Smooth muscle cell (in vitro differentiated cells): ENCODE measurements around the gene ADAT1. TPM values are rescaled to one million over a fixed set of nuclear protein-coding genes. Genes with fewer than 3 reads are reported as not detected.
A peak's percentile ranks its signal among the peaks of the same experiment; 100 is the strongest.

ENCODE experiments used
- DNase-seq: peaks from one replicate; lab custom pipeline; 2025; ENCODE audit not compliant: unreplicated experiment; lab: John Stamatoyannopoulos, UW
- H2AFZ ChIP-seq: fragments of 200-600 bp; sonication (generic); 2 replicates; pipeline ENCODE4 v1.6.0; 2016; ENCODE audit warnings: antibody characterized with exemption, low read depth, mild to moderate bottlenecking
- H3F3A ChIP-seq: fragments of 200-600 bp; sonication (generic); 2 replicates; pipeline ENCODE4 v1.6.0; 2017; ENCODE audit warnings: antibody characterized with exemption, low read depth
- H3K27ac ChIP-seq: fragments of 200-600 bp; sonication (generic); 2 replicates; pipeline ENCODE4 v1.5.1; 2016; ENCODE audit warnings: low read depth, mild to moderate bottlenecking
- H3K27me3 ChIP-seq: fragments of 200-600 bp; sonication (generic); 2 replicates; pipeline ENCODE4 v1.6.1; 2016; ENCODE audit warnings: low read depth, mild to moderate bottlenecking
- H3K36me3 ChIP-seq: fragments of 200-600 bp; sonication (generic); 2 replicates; pipeline ENCODE4 v1.5.1; 2016; ENCODE audit warnings: low read depth
- H3K4me1 ChIP-seq: fragments of 200-600 bp; sonication (generic); 2 replicates; pipeline ENCODE4 v1.5.1; 2016; ENCODE audit warnings: low read depth
- H3K4me2 ChIP-seq: fragments of 200-600 bp; sonication (generic); 2 replicates; pipeline ENCODE4 v1.6.0; 2016; ENCODE audit warnings: mild to moderate bottlenecking
- H3K4me3 ChIP-seq: fragments of 200-600 bp; sonication (generic); 2 replicates; pipeline ENCODE4 v1.5.1; 2016; ENCODE audit warnings: mild to moderate bottlenecking
- H3K79me2 ChIP-seq: fragments of 200-600 bp; sonication (generic); 2 replicates; pipeline ENCODE4 v1.6.0; 2016; ENCODE audit warnings: low read depth, mild to moderate bottlenecking
- H3K9ac ChIP-seq: fragments of 200-600 bp; sonication (generic); 2 replicates; pipeline ENCODE4 v1.6.0; 2016; ENCODE audit warnings: low read depth
- H3K9me3 ChIP-seq: fragments of 200-600 bp; sonication (generic); replicated peaks from 2 replicates; pipeline ENCODE4 v1.5.1; 2016; ENCODE audit warnings: low read depth
- H4K20me1 ChIP-seq: fragments of 200-600 bp; sonication (generic); 2 replicates; pipeline ENCODE4 v1.6.0; 2016; ENCODE audit warnings: low read depth
- CTCF ChIP-seq: fragments of 200-600 bp; sonication (generic); IDR thresholded peaks from 2 replicates; pipeline ENCODE4 v1.5.1; 2017; ENCODE audit warnings: borderline replicate concordance, mild to moderate bottlenecking, antibody characterized with exemption; ENCODE audit not compliant: insufficient read depth, poor library complexity, severe bottlenecking
- WGBS: methylation state at CpG from one replicate; pipeline ENCODE4 v1.1.7; 2016; ENCODE audit warnings: low lambda C conversion rate; 5-methylcytosine and 5-hydroxymethylcytosine counted together
- polyA plus RNA-seq: library from polyadenylated mRNA; unstranded; fragments of >200 nt; fragmentation: Nextera tagmentation; extraction: Ambion mirVana; gene quantifications from 2 replicates; pipeline ENCODE4 v1.2.1, GENCODE V29; 2016
- total RNA-seq: library from RNA; depleted of rRNA; stranded (reverse); fragments of >200 nt; gene quantifications from 2 replicates; pipeline ENCODE4 v1.2.3, GENCODE V29; 2014

Gene ADAT1
- total and polyA plus RNA-seq, 2 experiments from 2014 or later, result 13.4 to 27.8 TPM

GRCh38 chr16:75555213-75555706 lies 67.8 kb downstream of the ADAT1 start:
- H3K4me2 ChIP-seq, result peak overlapping the region; percentile 95
- H4K20me1 ChIP-seq, result no peaks in the 10 kb centered on the region
- no peak for TF ChIP-seq CTCF

GRCh38 chr16:75552951-75553350 lies 70.1 kb downstream of the ADAT1 start:
- H3K4me3 ChIP-seq, result no peak overlapping the region
- no peak overlapping the region for H3K9ac ChIP-seq
- H2AFZ ChIP-seq, result no peak overlapping the region
- TF ChIP-seq CTCF, result no peak
- H3K36me3 ChIP-seq, result no peaks in the 10 kb centered on the region
- WGBS, result 66% methylated on average over 2 of the region's 2 CpGs
- H3K79me2 ChIP-seq, result peaks cover 5% of the 10 kb centered on the region
- no peaks in the 10 kb centered on the region for H3K27me3 ChIP-seq
- no peak for DNase-seq
- H3F3A ChIP-seq, result no peaks in the 10 kb centered on the region
- H3K4me2 ChIP-seq, result no peak overlapping the region
- no peak overlapping the region for H3K27ac ChIP-seq
- H3K4me1 ChIP-seq, result peaks cover 11% of the 10 kb centered on the region
- H3K9me3 ChIP-seq, result no peaks in the 10 kb centered on the region
- no peaks in the 10 kb centered on the region for H4K20me1 ChIP-seq

More at GRCh38 chr16:75555213-75555706, 67.8 kb downstream of the ADAT1 start:
- DNase-seq, result peak; percentile 57
- H3K79me2 ChIP-seq, result peaks cover 5% of the 10 kb centered on the region
- H3K27me3 ChIP-seq, result no peaks in the 10 kb centered on the region
- WGBS, result 1% methylated on average over 26 of the region's 26 CpGs
- H3F3A ChIP-seq, result no peaks in the 10 kb centered on the region
- H3K27ac ChIP-seq, result peak overlapping the region; percentile 85
- no peaks in the 10 kb centered on the region for H3K9me3 ChIP-seq
- peak overlapping the region; percentile 92 for H2AFZ ChIP-seq
- no peaks in the 10 kb centered on the region for H3K36me3 ChIP-seq
- H3K9ac ChIP-seq, result peak overlapping the region; percentile 48
- H3K4me3 ChIP-seq, result peak overlapping the region; percentile 57
- peaks cover 11% of the 10 kb centered on the region for H3K4me1 ChIP-seq

GRCh38 chr16:75550211-75550662 lies 72.8 kb downstream of the ADAT1 start:
- H3K4me2 ChIP-seq, result no peak overlapping the region
- no peaks in the 10 kb centered on the region for H3K36me3 ChIP-seq
- peaks cover 6% of the 10 kb centered on the region for H3K4me1 ChIP-seq
- DNase-seq, result no peak
- H3K27me3 ChIP-seq, result no peaks in the 10 kb centered on the region
- no peaks in the 10 kb centered on the region for H4K20me1 ChIP-seq
- TF ChIP-seq CTCF, result no peak
- H2AFZ ChIP-seq, result no peak overlapping the region
- WGBS, result 75% methylated on average over 7 of the region's 7 CpGs
- peaks cover 5% of the 10 kb centered on the region for H3K79me2 ChIP-seq
- H3F3A ChIP-seq, result no peaks in the 10 kb centered on the region
- no peaks in the 10 kb centered on the region for H3K9me3 ChIP-seq
- H3K27ac ChIP-seq, result no peak overlapping the region
- H3K9ac ChIP-seq, result no peak overlapping the region
- H3K4me3 ChIP-seq, result no peak overlapping the region

Other genes with a start within 250 kb of the ADAT1 start
- gene CFDP1, start 189.8 kb downstream of the ADAT1 start, total RNA-seq, result 59.0 and 87.3 TPM in 2 replicates
- 81.5 and 91.0 TPM in 2 replicates for gene CFDP1, start 189.8 kb downstream of the ADAT1 start, polyA plus RNA-seq
- 12.9 and 25.4 TPM in 2 replicates for gene TMEM170A, start 158.6 kb downstream of the ADAT1 start, total RNA-seq
- 10.0 and 17.9 TPM in 2 replicates for gene TMEM170A, start 158.6 kb downstream of the ADAT1 start, polyA plus RNA-seq
- 2.0 and 8.3 TPM in 2 replicates for gene CHST6, start 127.8 kb downstream of the ADAT1 start, total RNA-seq
- gene CHST6, start 127.8 kb downstream of the ADAT1 start, polyA plus RNA-seq, result 1.6 and 2.6 TPM in 2 replicates
- not detected in 2 replicates for gene CHST5, start 87.2 kb downstream of the ADAT1 start, total RNA-seq
- gene CHST5, start 87.2 kb downstream of the ADAT1 start, polyA plus RNA-seq, result 0.35 TPM in 1 of 2 replicates, not detected in the other
- gene TMEM231, start 67.0 kb downstream of the ADAT1 start, total RNA-seq, result 11.8 and 20.9 TPM in 2 replicates
- gene TMEM231, start 67.0 kb downstream of the ADAT1 start, polyA plus RNA-seq, result 13.4 and 17.0 TPM in 2 replicates
- gene GABARAPL2, start 56.9 kb downstream of the ADAT1 start, total RNA-seq, result 89.9 and 90.6 TPM in 2 replicates
- 172 and 189 TPM in 2 replicates for gene GABARAPL2, start 56.9 kb downstream of the ADAT1 start, polyA plus RNA-seq
- 98.8 and 108 TPM in 2 replicates for gene KARS1, start 24.4 kb upstream of the ADAT1 start, total RNA-seq
- gene KARS1, start 24.4 kb upstream of the ADAT1 start, polyA plus RNA-seq, result 101 and 109 TPM in 2 replicates
- 51.0 and 56.6 TPM in 2 replicates for gene TERF2IP, start 24.5 kb upstream of the ADAT1 start, total RNA-seq
- gene TERF2IP, start 24.5 kb upstream of the ADAT1 start, polyA plus RNA-seq, result 83.0 and 86.6 TPM in 2 replicates
- gene CPHXL2, start 53.7 kb upstream of the ADAT1 start, total RNA-seq, result not detected in 2 replicates
- not detected in 2 replicates for gene CPHXL2, start 53.7 kb upstream of the ADAT1 start, polyA plus RNA-seq
- not detected in 2 replicates for gene DUXB, start 78.2 kb upstream of the ADAT1 start, total RNA-seq
- not detected in 2 replicates for gene DUXB, start 78.2 kb upstream of the ADAT1 start, polyA plus RNA-seq
- not detected in 2 replicates for gene CPHXL, start 103.2 kb upstream of the ADAT1 start, total RNA-seq
- gene CPHXL, start 103.2 kb upstream of the ADAT1 start, polyA plus RNA-seq, result not detected in 2 replicates